Tibial nerve (tissue), 4 donors: ENCODE results near the gene RIMS1. TPM values are rescaled to one million over a fixed set of nuclear protein-coding genes. Genes with fewer than 3 reads are reported as not detected.

Experiments
- DNase-seq, 2 donors: peaks; one replicate each; pipeline ENCODE4 v3.0.0-alpha.2; 2019; ENCODE audit warnings: low spot score in 2 of 2
- H3K27ac ChIP-seq, 4 donors: fragments of 200-600 bp; sonication (generic) in 3 of 4; one replicate each; pipeline ENCODE4 v1.5.1; 2017 to 2019; ENCODE audit warnings: mild to moderate bottlenecking in 1 of 4
- H3K27me3 ChIP-seq, 2 donors: fragments of 200-600 bp; sonication (generic) in 1 of 2; one replicate each; pipeline versions ENCODE4 v1.5.1 to v1.6.0; 2017 to 2019
- H3K36me3 ChIP-seq, 3 donors: fragments of 200-600 bp; sonication (generic); one replicate each; pipeline ENCODE4 v1.5.1; 2018 to 2019
- H3K4me1 ChIP-seq, 4 donors: fragments of 200-600 bp; sonication (generic) in 3 of 4; one replicate each; pipeline ENCODE4 v1.5.1; 2017 to 2019
- H3K4me3 ChIP-seq, 4 donors: fragments of 200-600 bp; sonication (generic) in 3 of 4; one replicate each; pipeline ENCODE4 v1.5.1; 2017 to 2019; ENCODE audit warnings: mild to moderate bottlenecking in 1 of 4, moderate library complexity in 1 of 4
- H3K9me3 ChIP-seq, 4 donors: fragments of 200-600 bp; sonication (generic) in 3 of 4; one replicate each; pipeline ENCODE4 v1.5.1; 2017 to 2019
- EP300 ChIP-seq, 2 donors: sonication (generic); formaldehyde crosslinking; IDR thresholded peaks; one replicate each; pipeline ENCODE4 v1.6.1; 2017; ENCODE audit warnings: antibody characterized with exemption in 2 of 2, mild to moderate bottlenecking in 1 of 2
- POLR2A ChIP-seq, 2 donors: fragments of 450-650 bp; IDR thresholded peaks; one replicate each; pipeline ENCODE4 v1.6.1; 2017; ENCODE audit warnings: antibody characterized with exemption in 2 of 2, mild to moderate bottlenecking in 2 of 2, moderate library complexity in 2 of 2
- WGBS, 2 donors: methylation state at CpG; one replicate each; pipeline ENCODE4 v1.1.5; 2018; 5-methylcytosine and 5-hydroxymethylcytosine counted together
- total RNA-seq, 4 donors: library from RNA; depleted of rRNA; stranded (reverse); fragments of >200 nt; gene quantifications; one replicate each; pipeline ENCODE4 v1.1.0, GENCODE V29; 2016
- TF ChIP-seq, protein P1 (sequence below), 5 experiments: fragments of 200-600 bp in 3 of 5; fragments of 450-650 bp in 2 of 5; sonication (generic) in 3 of 5; IDR thresholded peaks; one replicate each; pipeline ENCODE4 v1.5.1; 2016 to 2019; ENCODE audit warnings: antibody characterized with exemption in 5 of 5, mild to moderate bottlenecking in 3 of 5, moderate library complexity in 2 of 5

Gene RIMS1
- total RNA-seq, 4 donors from 2014 or later, result 1.3 to 5.1 (median 3.3) TPM

DNA sequence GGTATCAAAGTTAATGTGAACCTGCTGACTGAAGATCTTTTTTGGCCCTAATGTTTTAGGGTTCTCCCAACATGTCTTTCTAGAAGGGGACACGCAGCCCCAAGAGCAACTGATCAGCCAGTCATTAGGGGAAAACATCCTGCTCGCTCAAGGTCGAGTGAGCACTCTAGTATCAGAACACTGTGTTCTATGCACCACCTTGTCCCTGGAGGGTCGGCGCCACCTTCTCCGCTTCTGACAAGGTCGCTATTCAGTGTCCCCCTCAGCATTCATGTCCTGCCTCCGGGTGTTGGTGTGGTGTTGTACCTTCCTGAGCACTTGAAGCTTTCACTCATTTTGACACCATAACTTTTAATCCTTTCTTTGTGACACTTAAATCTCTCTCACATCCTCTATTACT is 404.3 kb downstream of the RIMS1 start:
- DNase-seq, result no peak
- TF ChIP-seq, protein P1, sequence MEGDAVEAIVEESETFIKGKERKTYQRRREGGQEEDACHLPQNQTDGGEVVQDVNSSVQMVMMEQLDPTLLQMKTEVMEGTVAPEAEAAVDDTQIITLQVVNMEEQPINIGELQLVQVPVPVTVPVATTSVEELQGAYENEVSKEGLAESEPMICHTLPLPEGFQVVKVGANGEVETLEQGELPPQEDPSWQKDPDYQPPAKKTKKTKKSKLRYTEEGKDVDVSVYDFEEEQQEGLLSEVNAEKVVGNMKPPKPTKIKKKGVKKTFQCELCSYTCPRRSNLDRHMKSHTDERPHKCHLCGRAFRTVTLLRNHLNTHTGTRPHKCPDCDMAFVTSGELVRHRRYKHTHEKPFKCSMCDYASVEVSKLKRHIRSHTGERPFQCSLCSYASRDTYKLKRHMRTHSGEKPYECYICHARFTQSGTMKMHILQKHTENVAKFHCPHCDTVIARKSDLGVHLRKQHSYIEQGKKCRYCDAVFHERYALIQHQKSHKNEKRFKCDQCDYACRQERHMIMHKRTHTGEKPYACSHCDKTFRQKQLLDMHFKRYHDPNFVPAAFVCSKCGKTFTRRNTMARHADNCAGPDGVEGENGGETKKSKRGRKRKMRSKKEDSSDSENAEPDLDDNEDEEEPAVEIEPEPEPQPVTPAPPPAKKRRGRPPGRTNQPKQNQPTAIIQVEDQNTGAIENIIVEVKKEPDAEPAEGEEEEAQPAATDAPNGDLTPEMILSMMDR (IDR thresholded peaks at IDR 0.05), result no peak
- TF ChIP-seq EP300 (IDR thresholded peaks at IDR 0.05), result no peak

GRCh38 chr6:72296375-72296774 is 410.0 kb downstream of the RIMS1 start:
- H3K27ac ChIP-seq, result no peak overlapping the region
- H3K4me3 ChIP-seq, result no peak overlapping the region
- H3K4me1 ChIP-seq, result no peaks in the 10 kb centered on the region
- no peaks in the 10 kb centered on the region for H3K9me3 ChIP-seq
- DNase-seq, result no peak
- TF ChIP-seq, protein P1 (IDR thresholded peaks at IDR 0.05), result no peak
- no peak for TF ChIP-seq EP300 (IDR thresholded peaks at IDR 0.05)
- TF ChIP-seq POLR2A (IDR thresholded peaks at IDR 0.05), result no peak
- H3K27me3 ChIP-seq, result no peaks in the 10 kb centered on the region
- H3K36me3 ChIP-seq, result no peaks in the 10 kb centered on the region

More for the DNA sequence above, 404.3 kb downstream of the RIMS1 start:
- 95 to 97% methylated on average over 8 of the region's 8 CpGs for WGBS, 2 donors
- Histone ChIP-seq H3K27ac (no peak overlapping the region), H3K9me3 (no peaks in the 10 kb centered on the region), H3K4me1 (no peaks in the 10 kb centered on the region), H3K27me3 (no peaks in the 10 kb centered on the region), H3K36me3 (no peaks in the 10 kb centered on the region), H3K4me3 (no peak overlapping the region)

GRCh38 chr6:72305971-72306370 is 419.6 kb downstream of the RIMS1 start:
- Histone ChIP-seq H3K36me3 (no peaks in the 10 kb centered on the region), H3K4me3 (no peak overlapping the region), H3K27me3 (no peaks in the 10 kb centered on the region), H3K9me3 (no peaks in the 10 kb centered on the region), H3K4me1 (no peaks in the 10 kb centered on the region), H3K27ac (no peak overlapping the region)
- DNase-seq, result no peak
- TF ChIP-seq POLR2A (IDR thresholded peaks at IDR 0.05), result no peak
- TF ChIP-seq, protein P1 (IDR thresholded peaks at IDR 0.05), result no peak
- TF ChIP-seq EP300 (IDR thresholded peaks at IDR 0.05), result no peak
- 87 to 89% methylated on average over 2 of the region's 2 CpGs for WGBS, 2 donors

GRCh38 chr6:72316675-72317380 is 430.5 kb downstream of the RIMS1 start:
- H3K9me3 ChIP-seq, result no peaks in the 10 kb centered on the region
- H3K4me3 ChIP-seq, result no peak overlapping the region
- no peaks in the 10 kb centered on the region for H3K4me1 ChIP-seq
- H3K27me3 ChIP-seq, result no peaks in the 10 kb centered on the region
- TF ChIP-seq, protein P1 (IDR thresholded peaks at IDR 0.05), result no peak
- TF ChIP-seq POLR2A (IDR thresholded peaks at IDR 0.05) (no peak), EP300 (IDR thresholded peaks at IDR 0.05) (no peak)
- no peak overlapping the region for H3K27ac ChIP-seq
- no peaks in the 10 kb centered on the region for H3K36me3 ChIP-seq
- no peak for DNase-seq
- WGBS, 2 donors, result 95 to 98% methylated on average over 5 to 7 of the region's 9 CpGs

DNA sequence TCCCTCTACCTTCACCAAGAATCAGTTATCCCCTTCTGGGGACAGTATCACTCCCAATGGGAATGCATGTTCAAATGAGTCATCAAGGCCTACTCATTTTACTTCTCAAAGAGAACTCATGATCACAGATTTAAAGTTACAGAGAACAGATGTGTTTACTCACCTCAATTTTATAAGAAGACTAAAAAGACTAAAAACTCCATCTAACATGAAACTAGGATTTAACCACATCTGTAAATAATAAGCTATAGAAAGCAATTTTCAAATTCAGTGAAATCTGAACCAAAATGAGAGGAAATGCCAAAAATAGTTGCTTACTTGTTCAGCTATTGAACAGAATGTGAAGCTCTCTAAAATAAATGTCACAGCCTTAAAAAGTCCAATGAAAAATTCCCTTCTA is 435.4 kb downstream of the RIMS1 start:
- no peak overlapping the region for H3K4me3 ChIP-seq
- no peaks in the 10 kb centered on the region for H3K27me3 ChIP-seq
- TF ChIP-seq POLR2A (IDR thresholded peaks at IDR 0.05) (no peak), EP300 (IDR thresholded peaks at IDR 0.05) (no peak)
- TF ChIP-seq, protein P1 (IDR thresholded peaks at IDR 0.05), result no peak

More for the DNA sequence above, 435.4 kb downstream of the RIMS1 start:
- no peak overlapping the region for H3K27ac ChIP-seq
- H3K9me3 ChIP-seq, result no peaks in the 10 kb centered on the region
- no peak for DNase-seq
- no peaks in the 10 kb centered on the region for H3K36me3 ChIP-seq
- H3K4me1 ChIP-seq, result no peaks in the 10 kb centered on the region
